MCF 10A (cell line): ENCODE data around the gene LYPD4. TPM values are rescaled to one million over a fixed set of nuclear protein-coding genes. Genes with fewer than 3 reads are reported as not detected.

Source experiments
- BruUV-seq: library from RNA; stranded (reverse); fragments of 400-500 nt; replicated peaks from 2 replicates; lab custom pipeline; 2021; lab: Mats Ljungman, UMichigan
- CTCF ChIA-PET: fragments of 300-600 bp; sonication (Branson Sonifier 250); formaldehyde crosslinking; extraction: SDS; loops from one replicate; lab custom pipeline; 2021; ENCODE audit warnings: antibody characterized with exemption, inconsistent platforms; lab: Yijun Ruan, JAX
- POLR2A ChIA-PET: fragments of 300-600, 350-650 bp; sonication (Branson Sonifier 250); formaldehyde crosslinking; extraction: SDS; loops from one replicate; lab custom pipeline; 2020; ENCODE audit warnings: antibody characterized with exemption, inconsistent platforms; lab: Yijun Ruan, JAX
- DNase-seq: peaks from one replicate; pipeline ENCODE4 v3.0.0-alpha.2; 2018; ENCODE audit not compliant: unreplicated experiment
- H3K27ac Mint-ChIP-seq: one replicate; pipeline ENCODE4 v1.8.0; 2022; ENCODE audit warnings: mild to moderate bottlenecking, low read depth, mixed read lengths; ENCODE audit not compliant: unreplicated experiment
- H3K27me3 Mint-ChIP-seq: one replicate; pipeline ENCODE4 v1.8.0; 2022; ENCODE audit warnings: mixed read lengths; ENCODE audit not compliant: insufficient read depth, unreplicated experiment
- H3K36me3 Mint-ChIP-seq: one replicate; pipeline ENCODE4 v1.8.0; 2022; ENCODE audit warnings: mild to moderate bottlenecking, moderate library complexity, mixed read lengths; ENCODE audit not compliant: insufficient read depth, unreplicated experiment
- H3K4me1 Mint-ChIP-seq: one replicate; pipeline ENCODE4 v1.8.0; 2022; ENCODE audit warnings: mixed read lengths; ENCODE audit not compliant: insufficient read depth, unreplicated experiment
- H3K4me3 Mint-ChIP-seq: one replicate; pipeline ENCODE4 v1.8.0; 2022; ENCODE audit warnings: mild to moderate bottlenecking, moderate library complexity, mixed read lengths; ENCODE audit not compliant: unreplicated experiment
- H3K9me3 Mint-ChIP-seq: one replicate; pipeline ENCODE4 v1.8.0; 2022; ENCODE audit warnings: mixed read lengths; ENCODE audit not compliant: unreplicated experiment
- intact Hi-C: fragments of 100-400 bp; cut with micrococcal nuclease; formaldehyde crosslinking; loops from 2 replicates; pipeline ENCODE4 v1.14.1; 2022
- total RNA-seq: library from RNA; stranded (reverse); gene quantifications from 2 replicates; pipeline ENCODE4 v1.2.3, GENCODE V29; 2022
- TF ChIP-seq, protein P1 (sequence below): fragments of 200-600 bp; IDR thresholded peaks from one replicate; pipeline ENCODE4 v1.8.0; 2022; ENCODE audit warnings: antibody characterized with exemption, mild to moderate bottlenecking; ENCODE audit not compliant: unreplicated experiment

Gene LYPD4
- total RNA-seq, 1 experiment from 2014 or later = not detected

- DNase-seq = no peak
- CTCF ChIA-PET = interaction anchor here (0.6 to 6.2 kb wide), 5 partner anchors 11 to 506 kb away, joined by 3 to 32 read pairs (median 5); no protein-coding TSS in a partner anchor
- Mint-ChIP-seq H3K27me3 (no peaks in the 10 kb centered on the region), H3K4me1 (peaks cover 20% of the 10 kb centered on the region), H3K27ac (peak overlapping the region; percentile 97), H3K9me3 (no peaks in the 10 kb centered on the region), H3K4me3 (peak overlapping the region; percentile 82), H3K36me3 (peaks cover 63% of the 10 kb centered on the region)
- TF ChIP-seq, protein P1, sequence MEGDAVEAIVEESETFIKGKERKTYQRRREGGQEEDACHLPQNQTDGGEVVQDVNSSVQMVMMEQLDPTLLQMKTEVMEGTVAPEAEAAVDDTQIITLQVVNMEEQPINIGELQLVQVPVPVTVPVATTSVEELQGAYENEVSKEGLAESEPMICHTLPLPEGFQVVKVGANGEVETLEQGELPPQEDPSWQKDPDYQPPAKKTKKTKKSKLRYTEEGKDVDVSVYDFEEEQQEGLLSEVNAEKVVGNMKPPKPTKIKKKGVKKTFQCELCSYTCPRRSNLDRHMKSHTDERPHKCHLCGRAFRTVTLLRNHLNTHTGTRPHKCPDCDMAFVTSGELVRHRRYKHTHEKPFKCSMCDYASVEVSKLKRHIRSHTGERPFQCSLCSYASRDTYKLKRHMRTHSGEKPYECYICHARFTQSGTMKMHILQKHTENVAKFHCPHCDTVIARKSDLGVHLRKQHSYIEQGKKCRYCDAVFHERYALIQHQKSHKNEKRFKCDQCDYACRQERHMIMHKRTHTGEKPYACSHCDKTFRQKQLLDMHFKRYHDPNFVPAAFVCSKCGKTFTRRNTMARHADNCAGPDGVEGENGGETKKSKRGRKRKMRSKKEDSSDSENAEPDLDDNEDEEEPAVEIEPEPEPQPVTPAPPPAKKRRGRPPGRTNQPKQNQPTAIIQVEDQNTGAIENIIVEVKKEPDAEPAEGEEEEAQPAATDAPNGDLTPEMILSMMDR = no peak
- intact Hi-C loops = no loop called here
- TSS peak; percentile 39 for BruUV-seq
- POLR2A ChIA-PET = interaction anchor here (0.6 to 7.7 kb wide), 6 partner anchors 12 to 643 kb away, joined by 3 to 134 read pairs (median 22); partner anchors contain the start of genes ARHGEF1, CD79A and RABAC1
Measured at GRCh38 chr19:41861116-41861768, 16.8 kb upstream of the LYPD4 start.

GRCh38 chr19:41860419-41861115 is 16.1 kb upstream of the LYPD4 start:
- intact Hi-C loops = no loop called here
- H3K9me3 Mint-ChIP-seq = no peaks in the 10 kb centered on the region
- ChIA-PET POLR2A (interaction anchor here (0.6 to 7.7 kb wide), 19 partner anchors 8 to 1186 kb away, joined by 3 to 134 read pairs (median 4); partner anchors contain the start of genes ARHGEF1, CD79A, COQ8B and HNRNPUL1), CTCF (interaction anchor here (0.6 to 6.2 kb wide), 7 partner anchors 12 to 212 kb away, joined by 3 to 32 read pairs (median 3); no protein-coding TSS in a partner anchor)
- peak overlapping the region; percentile 97 for H3K27ac Mint-ChIP-seq
- no TSS peak for BruUV-seq
- TF ChIP-seq, protein P1 = no peak
- peaks cover 56% of the 10 kb centered on the region for H3K36me3 Mint-ChIP-seq
- H3K4me1 Mint-ChIP-seq = peaks cover 20% of the 10 kb centered on the region
- H3K27me3 Mint-ChIP-seq = no peaks in the 10 kb centered on the region
- no peak for DNase-seq
- peak overlapping the region; percentile 82 for H3K4me3 Mint-ChIP-seq

DNA sequence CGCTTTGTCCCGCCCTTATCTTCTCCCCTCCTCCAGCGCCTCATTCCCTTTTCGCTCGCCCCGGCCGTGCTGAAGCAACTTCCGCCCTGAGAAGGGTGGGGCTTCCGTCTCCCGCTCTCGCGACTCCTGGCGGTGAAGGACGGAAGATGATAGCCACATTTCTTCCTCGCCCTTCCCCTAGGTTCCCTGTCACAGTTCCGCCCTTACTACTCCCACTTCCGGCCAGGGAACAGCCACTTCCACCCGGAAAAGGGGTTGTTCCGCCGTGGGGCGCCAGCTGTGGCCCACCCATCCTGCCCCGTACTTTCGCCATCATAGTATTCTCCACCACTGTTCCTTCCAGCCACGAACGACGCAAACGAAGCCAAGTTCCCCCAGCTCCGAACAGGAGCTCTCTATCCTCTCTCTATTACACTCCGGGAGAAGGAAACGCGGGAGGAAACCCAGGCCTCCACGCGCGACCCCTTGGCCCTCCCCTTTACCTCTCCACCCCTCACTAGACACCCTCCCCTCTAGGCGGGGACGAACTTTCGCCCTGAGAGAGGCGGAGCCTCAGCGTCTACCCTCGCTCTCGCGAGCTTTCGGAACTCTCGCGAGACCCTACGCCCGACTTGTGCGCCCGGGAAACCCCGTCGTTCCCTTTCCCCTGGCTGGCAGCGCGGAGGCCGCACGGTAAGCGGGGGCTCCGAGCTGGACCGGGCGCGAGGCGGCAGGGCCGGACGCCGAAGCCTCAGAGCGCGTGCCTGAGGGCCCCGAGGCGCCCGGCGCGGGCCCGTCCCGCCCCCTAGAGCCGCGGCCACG is 15.3 kb upstream of the LYPD4 start, which contains the start of gene RPS19:
Gene RPS19 (plus strand): TSS at position 638 of the 801 bp plus-strand sequence. CDS start 520 bp downstream, outside the sequence.
- H3K36me3 Mint-ChIP-seq = peaks cover 48% of the 10 kb centered on the region
- H3K27ac Mint-ChIP-seq = peak within 1 kb of the TSS; percentile 97
- intact Hi-C loops = no loop called here
- peak; percentile 100 for DNase-seq
- peaks cover 7% of the 10 kb centered on the region for H3K27me3 Mint-ChIP-seq
- TF ChIP-seq, protein P1 = peak; percentile 55
- ChIA-PET CTCF (interaction anchor here (0.5 to 6.2 kb wide), 11 partner anchors 10 to 1528 kb away, joined by 3 to 32 read pairs (median 3); no protein-coding TSS in a partner anchor), POLR2A (interaction anchor here (0.6 to 7.7 kb wide), 26 partner anchors 8 to 1394 kb away, joined by 3 to 134 read pairs (median 3); partner anchors contain the start of genes ARHGEF1, CD79A, COQ8B and HNRNPUL1)
- H3K9me3 Mint-ChIP-seq = no peaks in the 10 kb centered on the region
- BruUV-seq = no TSS peak
- H3K4me1 Mint-ChIP-seq = peaks cover 20% of the 10 kb centered on the region
- peak within 1 kb of the TSS; percentile 82 for H3K4me3 Mint-ChIP-seq
